Endodermal cell (in vitro differentiated cells): Measurements from ENCODE around the gene KAZN. TPM values are rescaled to one million over a fixed set of nuclear protein-coding genes. Genes with fewer than 3 reads are reported as not detected.
A peak's percentile ranks its signal among the peaks of the same experiment; 100 is the strongest.

ENCODE experiments used
- DNase-seq: peaks from one replicate; pipeline ENCODE4 v3.0.0-alpha.2; 2017
- H3K27ac ChIP-seq: 2 replicates; pipeline ENCODE4 v1.5.1; 2013; ENCODE audit warnings: mild to moderate bottlenecking, low read depth, low read length, moderate library complexity
- H3K27me3 ChIP-seq: 2 replicates; pipeline ENCODE4 v1.6.1; 2013; ENCODE audit warnings: mild to moderate bottlenecking, low read length, moderate library complexity; ENCODE audit not compliant: insufficient read depth, control insufficient read depth, poor library complexity, severe bottlenecking
- H3K36me3 ChIP-seq: 2 replicates; pipeline ENCODE4 v1.7.0; 2013; ENCODE audit warnings: mild to moderate bottlenecking, low read length, moderate library complexity; ENCODE audit not compliant: control insufficient read depth, insufficient read depth
- H3K4me1 ChIP-seq: one replicate; pipeline ENCODE4 v1.7.0; 2013; ENCODE audit warnings: low read length; ENCODE audit not compliant: control insufficient read depth, insufficient read depth
- H3K4me3 ChIP-seq: 2 replicates; pipeline ENCODE4 v1.5.1; 2013; ENCODE audit warnings: mild to moderate bottlenecking, low read length, moderate library complexity
- H3K9ac ChIP-seq: 2 replicates; pipeline ENCODE4 v1.6.1; 2013; ENCODE audit warnings: mild to moderate bottlenecking, low read length, moderate library complexity; ENCODE audit not compliant: poor library complexity, severe bottlenecking; ENCODE audit errors: extremely low read depth
- H3K9me3 ChIP-seq: 2 replicates; pipeline ENCODE4 v1.6.1; 2013; ENCODE audit warnings: mild to moderate bottlenecking, low read length, moderate library complexity; ENCODE audit not compliant: control insufficient read depth
- H3K27ac Mint-ChIP-seq: 2 replicates; pipeline ENCODE4 v1.8.0; 2020; ENCODE audit warnings: mixed read lengths
- H3K27me3 Mint-ChIP-seq: 2 replicates; pipeline ENCODE4 v1.8.0; 2021; ENCODE audit warnings: mild to moderate bottlenecking, mixed read lengths; ENCODE audit not compliant: insufficient read depth
- H3K36me3 Mint-ChIP-seq: 2 replicates; pipeline ENCODE4 v1.8.0; 2020; ENCODE audit warnings: low read depth, mixed read lengths
- H3K4me1 Mint-ChIP-seq: 2 replicates; pipeline ENCODE4 v1.8.0; 2020; ENCODE audit warnings: mixed read lengths
- H3K4me3 Mint-ChIP-seq: 2 replicates; pipeline ENCODE4 v1.8.0; 2020; ENCODE audit warnings: mild to moderate bottlenecking, moderate library complexity, mixed read lengths
- H3K9me3 Mint-ChIP-seq: 2 replicates; pipeline ENCODE4 v1.8.0; 2020; ENCODE audit warnings: mild to moderate bottlenecking, mixed read lengths
- WGBS, 2 experiments: methylation state at CpG; one replicate each; pipeline versions ENCODE4 v1.1.5 to v1.1.7; 2013; ENCODE audit warnings: missing lambda C conversion rate in 2 of 2, mixed read lengths in 1 of 2; ENCODE audit not compliant: insufficient coverage in 1 of 2, insufficient read length in 1 of 2; 5-methylcytosine and 5-hydroxymethylcytosine counted together
- total RNA-seq, 2 donors: library from RNA; stranded (reverse); fragmentation: NEBNext Ultra II Directional in 1 of 2; extraction: Animal tissue kit (Norgen Biotek cat#: 25700) in 1 of 2; gene quantifications; 2 replicates in 1 of 2; 3 replicates in 1 of 2; pipeline ENCODE4 v1.2.1, GENCODE V29; 2021
- TF ChIP-seq, protein P1 (sequence below): fragments of 200-600 bp; sonication (generic); conservative IDR thresholded peaks from 2 replicates; pipeline ENCODE4 v1.5.0; 2021; ENCODE audit warnings: antibody characterized with exemption, mild to moderate bottlenecking

KAZN gene
- total RNA-seq, 2 donors from 2014 or later: 12.4 to 13.9 TPM

DNA sequence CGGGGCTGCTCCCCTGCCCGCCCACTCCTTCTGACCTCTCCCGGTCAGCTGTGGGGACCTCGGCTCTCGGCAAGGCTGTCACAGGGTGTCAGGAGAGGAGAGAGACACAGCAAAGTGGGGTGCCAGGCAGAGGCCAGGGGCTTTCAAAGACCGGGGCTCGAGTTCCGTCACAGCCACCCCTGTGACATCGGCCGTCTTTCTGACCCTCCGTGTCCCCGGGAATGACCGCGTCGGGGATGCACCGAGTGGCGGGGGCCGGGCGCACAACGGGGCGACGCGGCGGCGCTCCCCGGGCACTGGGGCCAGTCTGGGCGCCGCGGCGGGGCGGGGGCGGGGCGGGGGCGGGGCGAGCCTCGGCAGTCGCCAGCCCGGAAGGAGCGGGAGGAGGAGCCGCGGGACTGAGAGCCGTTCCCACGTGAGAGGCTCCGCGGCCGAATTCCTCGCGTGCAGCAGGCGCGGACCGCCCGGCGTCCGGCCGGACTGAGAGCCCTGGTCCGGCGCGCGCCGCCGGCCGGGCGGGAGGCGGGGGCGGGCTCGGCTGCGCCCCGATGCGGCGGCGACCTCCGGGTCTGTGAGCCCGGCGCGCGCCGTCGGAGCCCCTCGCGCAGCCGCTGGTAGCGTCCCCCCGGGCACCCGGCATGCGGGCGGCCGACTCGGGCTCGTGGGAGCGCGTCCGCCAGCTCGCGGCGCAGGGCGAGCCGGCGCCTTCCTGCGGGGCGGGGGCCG, 325.4 kb downstream of the KAZN start:
- TF ChIP-seq, protein P1, sequence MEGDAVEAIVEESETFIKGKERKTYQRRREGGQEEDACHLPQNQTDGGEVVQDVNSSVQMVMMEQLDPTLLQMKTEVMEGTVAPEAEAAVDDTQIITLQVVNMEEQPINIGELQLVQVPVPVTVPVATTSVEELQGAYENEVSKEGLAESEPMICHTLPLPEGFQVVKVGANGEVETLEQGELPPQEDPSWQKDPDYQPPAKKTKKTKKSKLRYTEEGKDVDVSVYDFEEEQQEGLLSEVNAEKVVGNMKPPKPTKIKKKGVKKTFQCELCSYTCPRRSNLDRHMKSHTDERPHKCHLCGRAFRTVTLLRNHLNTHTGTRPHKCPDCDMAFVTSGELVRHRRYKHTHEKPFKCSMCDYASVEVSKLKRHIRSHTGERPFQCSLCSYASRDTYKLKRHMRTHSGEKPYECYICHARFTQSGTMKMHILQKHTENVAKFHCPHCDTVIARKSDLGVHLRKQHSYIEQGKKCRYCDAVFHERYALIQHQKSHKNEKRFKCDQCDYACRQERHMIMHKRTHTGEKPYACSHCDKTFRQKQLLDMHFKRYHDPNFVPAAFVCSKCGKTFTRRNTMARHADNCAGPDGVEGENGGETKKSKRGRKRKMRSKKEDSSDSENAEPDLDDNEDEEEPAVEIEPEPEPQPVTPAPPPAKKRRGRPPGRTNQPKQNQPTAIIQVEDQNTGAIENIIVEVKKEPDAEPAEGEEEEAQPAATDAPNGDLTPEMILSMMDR: no peak
- peak overlapping the region; percentile 64 for H3K4me3 Mint-ChIP-seq
- peaks cover 44% of the 10 kb centered on the region for H3K27me3 Mint-ChIP-seq
- H3K9me3 Mint-ChIP-seq: no peaks in the 10 kb centered on the region
- 4 to 10% methylated on average over 6 to 101 of the region's 101 CpGs for WGBS, 2 experiments
- H3K27me3 ChIP-seq: peaks cover 27% of the 10 kb centered on the region
- H3K4me1 Mint-ChIP-seq: peaks cover 27% of the 10 kb centered on the region
- no peaks in the 10 kb centered on the region for H3K36me3 ChIP-seq
- peak; percentile 80 for DNase-seq
- no peak overlapping the region for H3K27ac Mint-ChIP-seq
- H3K27ac ChIP-seq: no peak overlapping the region
- peaks cover 10% of the 10 kb centered on the region for H3K4me1 ChIP-seq
- no peaks in the 10 kb centered on the region for H3K36me3 Mint-ChIP-seq
- H3K4me3 ChIP-seq: no peak overlapping the region
- no peaks in the 10 kb centered on the region for H3K9me3 ChIP-seq
- no peak overlapping the region for H3K9ac ChIP-seq

DNA sequence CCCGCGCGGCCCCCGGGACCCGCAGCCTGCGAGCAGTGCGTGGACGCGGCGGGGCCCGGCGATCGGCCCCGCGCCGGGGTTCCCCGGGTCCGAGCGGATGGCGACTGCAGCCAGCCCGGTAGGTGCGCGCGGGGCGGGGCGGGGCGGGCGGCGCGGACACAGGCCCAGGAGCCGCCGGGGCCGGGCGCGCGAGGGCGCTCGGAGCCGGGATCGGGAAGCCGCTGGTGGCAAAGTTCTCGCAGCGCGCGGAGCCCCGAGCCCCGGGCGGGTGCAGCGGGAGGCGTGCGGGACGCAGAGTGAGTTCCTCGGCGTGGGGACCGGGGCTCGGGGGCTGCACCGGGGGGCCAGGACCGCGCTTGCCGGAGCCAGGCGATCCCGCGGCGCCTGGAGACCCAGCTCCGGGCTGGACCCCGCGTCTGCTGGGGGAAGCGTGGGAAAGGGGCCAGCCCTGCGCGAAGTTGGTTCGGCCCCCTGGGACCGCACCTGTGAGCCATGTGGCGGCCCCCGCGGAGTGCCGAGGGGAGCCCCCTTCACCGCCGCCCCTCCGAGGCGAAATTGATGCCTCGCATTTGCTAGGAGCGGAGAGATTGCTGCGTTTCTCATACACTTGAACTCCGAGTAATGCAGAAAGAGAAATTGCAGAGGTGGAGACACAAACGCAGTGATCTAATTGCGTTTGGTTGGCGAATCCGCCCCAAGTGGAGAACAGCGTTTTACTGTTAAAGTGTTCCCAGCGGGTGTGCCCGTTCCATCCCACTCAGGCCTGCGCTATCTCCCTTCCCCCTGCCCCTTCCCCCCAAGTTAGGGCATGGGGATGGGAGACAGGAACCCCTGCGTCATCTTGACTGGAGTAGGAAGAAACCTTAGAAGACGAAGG, 326.2 kb downstream of the KAZN start:
- DNase-seq: peak; percentile 74
- Mint-ChIP-seq H3K4me3 (peak overlapping the region; percentile 54), H3K4me1 (peaks cover 27% of the 10 kb centered on the region), H3K27ac (no peak overlapping the region), H3K9me3 (no peaks in the 10 kb centered on the region), H3K36me3 (no peaks in the 10 kb centered on the region), H3K27me3 (peaks cover 44% of the 10 kb centered on the region)
- Histone ChIP-seq H3K27ac (no peak overlapping the region), H3K27me3 (peaks cover 27% of the 10 kb centered on the region), H3K9me3 (no peaks in the 10 kb centered on the region), H3K36me3 (no peaks in the 10 kb centered on the region), H3K4me1 (peaks cover 10% of the 10 kb centered on the region), H3K4me3 (peak overlapping the region; percentile 84), H3K9ac (no peak overlapping the region)
- 0 to 1% methylated on average over 37 to 94 of the region's 94 CpGs for WGBS, 2 experiments
- TF ChIP-seq, protein P1: no peak

DNA sequence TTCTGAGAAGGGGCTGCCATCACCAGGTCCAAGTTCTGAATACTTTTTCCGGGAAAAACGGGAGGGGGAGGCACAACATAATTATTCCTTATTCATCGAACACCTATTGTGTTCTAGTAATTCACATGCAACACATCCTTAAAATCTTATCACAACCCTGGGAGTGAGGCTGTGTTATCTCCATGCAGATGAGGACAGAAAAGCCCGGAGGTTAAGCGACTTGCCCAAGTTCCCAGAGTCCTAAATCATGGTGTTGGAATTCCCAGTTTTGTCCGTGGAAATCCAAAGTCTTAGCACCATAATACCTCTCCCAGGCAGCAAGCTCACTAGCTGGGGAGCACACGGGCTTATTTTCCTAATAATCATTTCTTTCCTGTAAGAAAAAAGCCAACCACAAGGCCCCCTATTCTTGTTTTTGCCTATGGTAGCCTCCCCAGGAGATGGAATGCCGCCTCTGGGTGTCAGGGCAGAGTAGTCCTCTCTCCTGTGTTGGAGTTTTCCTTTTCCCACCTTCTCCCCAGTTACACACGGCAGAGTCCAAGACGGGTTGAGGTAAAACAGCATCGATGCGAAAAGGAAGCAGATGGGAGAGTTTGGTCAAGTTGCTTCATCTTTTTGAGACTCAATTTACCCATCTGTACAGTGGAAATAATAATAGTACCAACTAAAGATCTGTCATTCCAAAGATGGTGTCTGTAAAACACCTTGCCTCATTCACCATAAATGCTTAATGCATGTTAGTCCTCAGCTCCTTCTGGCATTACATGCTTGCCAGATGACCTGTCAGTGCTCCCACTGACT, 327.1 kb downstream of the KAZN start:
- Mint-ChIP-seq H3K27ac (no peak overlapping the region), H3K27me3 (peaks cover 44% of the 10 kb centered on the region), H3K4me1 (peaks cover 27% of the 10 kb centered on the region), H3K36me3 (no peaks in the 10 kb centered on the region), H3K9me3 (no peaks in the 10 kb centered on the region), H3K4me3 (peak overlapping the region; percentile 54)
- Histone ChIP-seq H3K9ac (no peak overlapping the region), H3K4me3 (peak overlapping the region; percentile 84), H3K27me3 (peaks cover 27% of the 10 kb centered on the region), H3K9me3 (no peaks in the 10 kb centered on the region), H3K4me1 (peaks cover 10% of the 10 kb centered on the region), H3K36me3 (no peaks in the 10 kb centered on the region), H3K27ac (no peak overlapping the region)
- DNase-seq: no peak
- WGBS, 2 experiments: 10 to 42% methylated on average over 7 to 12 of the region's 12 CpGs
- TF ChIP-seq, protein P1: no peak
